A673 (cell line): ENCODE data around the gene TSSC4.

ENCODE experiments used
- EZH2 ChIP-seq: fragments of 200-600 bp; sonication (generic); IDR thresholded peaks from 2 replicates; pipeline ENCODE4 v1.6.1; 2017; ENCODE audit warnings: borderline replicate concordance, low read depth, mild to moderate bottlenecking, mixed read lengths, antibody characterized with exemption, low read length; ENCODE audit not compliant: poor library complexity, severe bottlenecking
- TF ChIP-seq, protein P1 (sequence below): fragments of 300-800, 200-600 bp; sonication (generic); conservative IDR thresholded peaks from 2 replicates; pipeline ENCODE4 v1.5.1; 2017; ENCODE audit warnings: low read depth, mild to moderate bottlenecking, antibody characterized with exemption, low read length, moderate library complexity, mixed read lengths

DNA sequence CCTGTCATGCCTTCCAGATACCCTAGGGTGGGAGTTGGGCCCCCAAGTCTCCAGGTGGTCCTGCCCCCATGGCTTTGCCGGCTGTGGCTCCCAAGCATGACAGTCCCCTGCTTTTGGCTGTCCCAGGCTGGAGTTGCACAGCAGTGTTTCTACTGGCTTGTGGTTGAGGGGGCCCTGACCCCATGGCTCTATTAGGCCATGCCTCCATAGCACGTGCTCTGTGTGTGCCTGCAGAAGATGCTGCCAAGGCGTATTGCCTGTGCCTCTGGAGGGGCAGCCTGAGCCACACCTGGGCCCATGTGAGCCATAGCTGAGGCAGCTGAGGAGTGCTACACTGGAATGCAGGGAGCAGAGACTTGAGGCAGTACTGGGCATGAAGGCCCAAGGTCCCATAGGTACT lies 48.8 kb upstream of the TSSC4 start:
- TF ChIP-seq, protein P1, sequence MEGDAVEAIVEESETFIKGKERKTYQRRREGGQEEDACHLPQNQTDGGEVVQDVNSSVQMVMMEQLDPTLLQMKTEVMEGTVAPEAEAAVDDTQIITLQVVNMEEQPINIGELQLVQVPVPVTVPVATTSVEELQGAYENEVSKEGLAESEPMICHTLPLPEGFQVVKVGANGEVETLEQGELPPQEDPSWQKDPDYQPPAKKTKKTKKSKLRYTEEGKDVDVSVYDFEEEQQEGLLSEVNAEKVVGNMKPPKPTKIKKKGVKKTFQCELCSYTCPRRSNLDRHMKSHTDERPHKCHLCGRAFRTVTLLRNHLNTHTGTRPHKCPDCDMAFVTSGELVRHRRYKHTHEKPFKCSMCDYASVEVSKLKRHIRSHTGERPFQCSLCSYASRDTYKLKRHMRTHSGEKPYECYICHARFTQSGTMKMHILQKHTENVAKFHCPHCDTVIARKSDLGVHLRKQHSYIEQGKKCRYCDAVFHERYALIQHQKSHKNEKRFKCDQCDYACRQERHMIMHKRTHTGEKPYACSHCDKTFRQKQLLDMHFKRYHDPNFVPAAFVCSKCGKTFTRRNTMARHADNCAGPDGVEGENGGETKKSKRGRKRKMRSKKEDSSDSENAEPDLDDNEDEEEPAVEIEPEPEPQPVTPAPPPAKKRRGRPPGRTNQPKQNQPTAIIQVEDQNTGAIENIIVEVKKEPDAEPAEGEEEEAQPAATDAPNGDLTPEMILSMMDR = no peak
- no peak for TF ChIP-seq EZH2
